ENCODE measurements around the gene MYRIP.

GRCh38 chr3:39965997-39966396, 156.6 kb downstream of the MYRIP start:
- TF ChIP-seq CTCF (conservative IDR thresholded peaks at IDR 0.05) (no peak), ZFX (IDR thresholded peaks at IDR 0.05) (no peak)

Measured in C4-2B (cell line).